ENCODE data around the gene APOBEC3B.
A peak's percentile ranks its signal among the peaks of the same experiment; 100 is the strongest.
"Not testable (repeated sequence)": the region's sequence is repeated elsewhere in the genome, so short reads cannot be mapped to it uniquely, and the experiment has no call there.

The APOBEC3B gene

DNA sequence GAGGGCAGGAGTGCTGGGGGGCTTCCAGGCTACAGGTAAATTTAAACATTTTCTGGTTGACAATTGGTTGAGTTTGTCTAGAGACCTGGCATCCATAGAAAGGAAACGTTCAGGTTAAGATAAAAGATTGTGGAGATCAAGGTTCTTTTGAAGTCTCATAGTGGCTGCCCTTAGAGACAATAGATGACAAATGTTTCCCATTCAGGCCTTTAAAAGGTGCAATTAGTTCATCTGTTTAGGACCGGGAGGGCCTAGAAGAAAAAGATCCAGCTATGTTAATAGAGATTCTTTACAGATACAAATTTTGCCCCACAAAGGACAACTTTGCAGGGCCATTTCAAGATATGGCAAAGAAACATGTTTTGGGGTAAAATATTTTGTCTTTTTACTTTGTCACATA, 54.9 kb downstream of the APOBEC3B start:
- DNase-seq, result not testable (repeated sequence)

DNA sequence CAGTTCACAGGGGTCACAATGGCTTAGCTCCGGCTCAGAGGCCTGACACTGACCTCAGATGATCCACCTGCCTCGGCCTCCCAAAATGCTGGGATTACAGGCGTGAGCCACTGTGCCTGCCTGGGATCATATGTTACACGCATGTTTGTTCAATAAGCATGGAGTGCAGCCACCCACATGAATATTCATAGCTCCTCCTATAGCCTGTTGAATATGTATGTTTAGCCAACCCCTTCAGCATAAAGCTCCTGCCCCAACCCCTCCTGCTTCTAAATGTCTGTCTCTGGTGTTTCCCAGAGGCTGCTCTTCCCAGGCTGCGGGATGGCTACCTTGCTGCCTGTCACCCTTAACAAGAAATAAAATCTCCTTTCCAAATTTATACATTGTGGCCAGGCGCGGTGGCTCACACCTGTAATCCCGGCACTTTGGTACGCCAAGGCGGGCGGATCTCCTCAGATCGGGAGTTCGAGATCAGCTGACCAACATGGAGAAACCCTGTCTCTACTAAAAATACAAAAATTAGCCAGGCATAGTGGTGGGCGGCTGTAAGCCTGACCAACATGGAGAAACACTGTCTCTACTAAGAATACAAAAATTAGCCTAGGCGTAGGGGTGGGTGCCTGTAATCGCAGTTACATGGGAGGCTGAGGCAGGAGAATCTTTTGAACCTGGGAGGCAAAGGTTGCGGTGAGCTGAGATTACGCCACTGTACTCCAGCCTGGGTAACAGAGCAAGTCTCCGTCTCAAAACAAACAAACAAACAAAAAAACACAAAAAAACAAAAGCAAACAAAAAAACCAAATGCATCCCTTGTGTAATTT, 57.4 kb downstream of the APOBEC3B start:
- no peak for DNase-seq

DNA sequence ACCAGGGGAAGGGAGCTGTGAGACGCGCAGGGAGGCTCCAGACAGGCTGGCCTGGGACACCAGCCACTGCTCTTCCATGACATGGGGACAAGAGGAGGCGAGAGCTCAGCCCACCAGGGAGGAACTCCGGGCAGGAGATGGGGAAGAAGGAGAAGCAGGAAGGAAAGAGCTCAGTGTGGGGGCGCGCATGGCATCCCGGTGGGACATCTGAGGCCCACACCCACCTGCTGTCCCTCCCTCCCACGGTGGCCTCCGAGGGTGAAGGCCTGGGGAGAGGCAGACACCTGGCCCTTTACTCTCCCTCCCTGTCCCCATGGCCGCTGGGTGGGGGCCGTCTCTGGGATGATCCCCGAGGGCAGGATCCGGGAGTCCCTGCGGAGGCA, 58.0 kb downstream of the APOBEC3B start:
- DNase-seq, result not testable (repeated sequence)

DNA sequence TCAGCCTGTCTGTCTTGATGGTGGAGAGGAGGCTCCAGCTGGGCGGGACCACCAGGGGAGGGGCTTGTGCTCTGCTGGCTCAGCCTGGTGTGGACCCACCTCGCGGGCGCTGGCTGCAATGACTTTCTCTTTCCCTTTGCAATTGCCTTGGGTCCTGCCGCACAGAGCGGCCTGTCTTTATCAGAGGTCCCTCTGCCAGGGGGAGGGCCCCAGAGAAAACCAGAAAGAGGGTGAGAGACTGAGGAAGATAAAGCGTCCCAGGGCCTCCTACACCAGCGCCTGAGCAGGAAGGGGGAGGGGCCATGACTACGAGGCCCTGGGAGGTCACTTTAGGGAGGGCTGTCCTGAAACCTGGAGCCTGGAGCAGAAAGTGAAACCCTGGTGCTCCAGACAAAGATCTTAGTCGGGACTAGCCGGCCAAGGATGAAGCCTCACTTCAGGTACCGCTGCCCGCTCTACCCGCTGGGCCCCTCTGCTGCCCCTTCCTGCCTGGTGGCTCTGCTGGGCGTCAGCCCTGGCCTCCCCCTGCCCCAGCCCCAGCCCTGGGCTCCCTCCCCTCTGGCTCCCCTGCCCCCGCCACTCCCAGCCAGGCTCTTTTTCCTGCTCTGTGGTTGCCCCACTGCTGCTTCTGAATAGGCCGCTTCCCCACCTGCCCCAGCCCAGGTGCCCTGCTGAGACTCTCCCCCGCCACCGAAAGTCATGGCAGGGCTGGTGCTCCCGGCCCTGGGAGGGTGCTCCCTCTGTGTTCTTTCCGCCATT, 58.6 kb downstream of the APOBEC3B start, which contains the start of gene APOBEC3F:
Gene APOBEC3F, plus strand, starts transcription at position 327 of the 759 bp plus-strand sequence. Its CDS starts 97 bp downstream, at position 424.
- DNase-seq, result peak; percentile 69

DNA sequence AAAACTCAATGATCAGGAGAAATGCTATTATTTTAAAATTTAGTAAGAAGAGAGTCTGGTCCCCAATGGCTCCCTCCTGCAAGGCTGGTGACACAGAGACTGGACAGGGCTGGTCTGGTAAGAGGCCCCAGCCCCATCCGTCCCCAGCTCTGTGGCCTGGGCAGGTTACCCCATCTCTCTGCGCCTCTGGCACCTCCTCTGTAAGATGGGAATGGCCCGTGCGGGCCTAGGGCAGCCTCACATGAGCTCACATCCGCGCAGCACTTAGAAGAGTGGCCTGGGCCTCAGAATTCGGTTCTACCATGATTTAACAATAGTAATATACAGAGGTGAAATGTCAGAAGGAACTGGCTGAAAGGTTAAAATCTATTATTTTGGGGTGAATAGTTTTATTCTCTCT, 59.8 kb downstream of the APOBEC3B start:
- no peak for DNase-seq

All from activated gamma-delta T cell treated with Interleukin-2 at 50 U/mL for 16 hours (primary cell).